ENCODE data around the gene CIART. TPM values are rescaled to one million over a fixed set of nuclear protein-coding genes. Genes with fewer than 3 reads are reported as not detected.
A peak's percentile ranks its signal among the peaks of the same experiment; 100 is the strongest.
"Not testable (repeated sequence)": the region's sequence is repeated elsewhere in the genome, so short reads cannot be mapped to it uniquely, and the experiment has no call there.

The CIART gene
- polyA plus RNA-seq, 2 donors, result 4.9 to 7.3 TPM

DNA sequence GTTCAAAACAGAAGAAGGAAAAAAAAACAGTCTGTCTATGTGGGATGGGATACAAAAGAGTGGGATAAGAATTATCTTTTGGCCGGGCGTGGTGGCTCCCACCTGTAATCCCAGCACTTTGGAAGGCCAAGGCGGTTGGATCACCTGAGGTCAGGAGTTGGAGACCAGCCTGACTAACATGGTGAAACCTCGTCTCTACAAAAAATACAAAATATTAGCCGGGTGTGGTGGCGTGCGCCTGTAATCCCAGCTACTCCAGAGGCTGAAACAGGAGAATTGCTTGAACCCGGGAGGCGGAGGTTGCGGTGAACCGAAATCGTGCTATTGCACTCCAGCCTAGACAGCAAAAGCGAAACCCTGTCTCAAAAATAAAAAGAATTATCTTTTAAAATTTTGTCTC lies 45.2 kb upstream of the CIART start:
- not testable (repeated sequence) for H3K4me3 ChIP-seq (ENCODE audit: low read depth in 1 of 2, low read length in 2 of 2); H3K36me3 ChIP-seq (ENCODE audit: control insufficient read depth in 2 of 2, insufficient read depth in 2 of 2, low read length in 1 of 2); H3K9me3 ChIP-seq (ENCODE audit: control insufficient read depth in 2 of 2, insufficient read depth in 1 of 2, low read depth in 1 of 2, low read length in 1 of 2); H3K27me3 ChIP-seq (ENCODE audit: control insufficient read depth in 1 of 2, insufficient read depth in 2 of 2, low read length in 2 of 2); H3K27ac ChIP-seq (ENCODE audit: low read depth in 2 of 2, low read length in 1 of 2); H3K4me1 ChIP-seq (ENCODE audit: control insufficient read depth in 2 of 2, insufficient read depth in 2 of 2, low read length in 1 of 2)
- WGBS, 2 donors, result 93% methylated on average over 13 of the region's 13 CpGs

DNA sequence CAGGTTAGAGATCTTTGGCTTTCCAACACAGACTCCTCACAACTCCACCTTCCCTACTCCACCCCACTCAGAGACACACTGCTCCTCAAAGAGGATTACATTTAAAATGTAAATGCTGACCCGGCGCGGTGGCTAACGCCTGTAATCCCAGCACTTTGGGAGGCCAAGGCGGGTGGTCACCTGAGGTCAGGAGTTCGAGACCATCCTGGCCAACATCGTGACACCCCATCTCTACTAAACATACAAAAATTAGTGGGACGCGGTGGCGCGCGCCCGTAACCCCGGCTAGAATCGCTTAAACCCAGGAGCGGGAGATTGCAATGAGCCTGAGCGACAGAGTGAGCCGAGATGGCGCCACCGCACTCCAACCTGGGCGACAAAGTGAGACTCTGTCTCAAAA lies 44.6 kb upstream of the CIART start:
- Histone ChIP-seq H3K27me3 (ENCODE audit: control insufficient read depth in 1 of 2, insufficient read depth in 2 of 2, low read length in 2 of 2) (no peaks in the 10 kb centered on the region), H3K9me3 (ENCODE audit: control insufficient read depth in 2 of 2, insufficient read depth in 1 of 2, low read depth in 1 of 2, low read length in 1 of 2) (no peaks in the 10 kb centered on the region), H3K4me3 (ENCODE audit: low read depth in 1 of 2, low read length in 2 of 2) (no peak overlapping the region), H3K4me1 (ENCODE audit: control insufficient read depth in 2 of 2, insufficient read depth in 2 of 2, low read length in 1 of 2) (no peaks in the 10 kb centered on the region), H3K36me3 (ENCODE audit: control insufficient read depth in 2 of 2, insufficient read depth in 2 of 2, low read length in 1 of 2) (no peaks in the 10 kb centered on the region), H3K27ac (ENCODE audit: low read depth in 2 of 2, low read length in 1 of 2) (no peak overlapping the region)
- WGBS, 2 donors, result 94 to 95% methylated on average over 21 of the region's 21 CpGs

DNA sequence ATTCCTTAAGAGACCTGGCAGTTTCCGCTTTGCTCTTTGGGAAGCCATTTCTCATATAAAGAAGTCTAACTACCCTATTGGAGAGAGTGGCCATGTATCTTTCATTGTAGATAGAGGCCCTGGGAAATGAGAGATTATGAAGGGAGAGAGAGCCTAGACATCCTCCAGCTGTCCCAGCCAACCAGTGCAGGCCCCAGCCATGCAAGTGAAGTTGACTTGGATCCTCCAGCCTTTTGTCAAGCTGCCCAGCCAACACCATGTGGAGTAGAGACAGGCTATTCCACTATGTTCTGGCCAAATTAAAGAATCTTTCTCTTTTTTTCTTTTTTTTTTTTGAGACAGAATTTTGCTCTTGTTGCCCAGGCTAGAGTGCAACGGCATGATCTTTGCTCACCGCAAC lies 39.4 kb upstream of the CIART start:
- no peaks in the 10 kb centered on the region for H3K27me3 ChIP-seq (ENCODE audit: control insufficient read depth in 1 of 2, insufficient read depth in 2 of 2, low read length in 2 of 2)
- no peaks in the 10 kb centered on the region for H3K36me3 ChIP-seq (ENCODE audit: control insufficient read depth in 2 of 2, insufficient read depth in 2 of 2, low read length in 1 of 2)
- no peak overlapping the region for H3K27ac ChIP-seq (ENCODE audit: low read depth in 2 of 2, low read length in 1 of 2)
- H3K4me1 ChIP-seq (ENCODE audit: control insufficient read depth in 2 of 2, insufficient read depth in 2 of 2, low read length in 1 of 2), result no peaks in the 10 kb centered on the region
- WGBS, 2 donors, result 84 to 85% methylated on average over 3 of the region's 3 CpGs
- no peaks in the 10 kb centered on the region for H3K9me3 ChIP-seq (ENCODE audit: control insufficient read depth in 2 of 2, insufficient read depth in 1 of 2, low read depth in 1 of 2, low read length in 1 of 2)
- no peak overlapping the region for H3K4me3 ChIP-seq (ENCODE audit: low read depth in 1 of 2, low read length in 2 of 2)

DNA sequence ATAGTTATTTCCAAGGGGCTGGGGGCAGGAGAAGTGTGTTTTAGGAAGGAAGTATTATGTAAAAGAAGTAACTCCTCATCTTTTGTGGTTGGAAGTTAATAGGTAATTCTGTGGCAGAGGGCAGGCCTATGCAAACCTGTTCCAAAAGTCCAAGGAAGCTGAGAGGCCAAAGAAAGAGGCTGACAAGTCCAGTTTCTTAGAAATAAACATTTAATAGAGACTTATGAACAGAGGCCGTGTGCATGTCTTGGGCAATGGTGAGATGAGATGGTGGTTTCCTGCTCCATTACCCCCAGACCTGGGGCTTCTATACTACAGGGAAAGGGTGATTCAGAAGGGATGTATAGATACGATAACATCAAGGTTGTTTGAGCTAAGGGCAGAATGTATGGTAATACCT lies 32.4 kb upstream of the CIART start:
- Histone ChIP-seq H3K9me3 (ENCODE audit: control insufficient read depth in 2 of 2, insufficient read depth in 1 of 2, low read depth in 1 of 2, low read length in 1 of 2) (no peaks in the 10 kb centered on the region), H3K36me3 (ENCODE audit: control insufficient read depth in 2 of 2, insufficient read depth in 2 of 2, low read length in 1 of 2) (no peaks in the 10 kb centered on the region), H3K4me3 (ENCODE audit: low read depth in 1 of 2, low read length in 2 of 2) (no peak overlapping the region), H3K4me1 (ENCODE audit: control insufficient read depth in 2 of 2, insufficient read depth in 2 of 2, low read length in 1 of 2) (no peaks in the 10 kb centered on the region), H3K27me3 (ENCODE audit: control insufficient read depth in 1 of 2, insufficient read depth in 2 of 2, low read length in 2 of 2) (no peaks in the 10 kb centered on the region), H3K27ac (ENCODE audit: low read depth in 2 of 2, low read length in 1 of 2) (no peak overlapping the region)
- 78 to 81% methylated on average over 2 of the region's 2 CpGs for WGBS, 2 donors

DNA sequence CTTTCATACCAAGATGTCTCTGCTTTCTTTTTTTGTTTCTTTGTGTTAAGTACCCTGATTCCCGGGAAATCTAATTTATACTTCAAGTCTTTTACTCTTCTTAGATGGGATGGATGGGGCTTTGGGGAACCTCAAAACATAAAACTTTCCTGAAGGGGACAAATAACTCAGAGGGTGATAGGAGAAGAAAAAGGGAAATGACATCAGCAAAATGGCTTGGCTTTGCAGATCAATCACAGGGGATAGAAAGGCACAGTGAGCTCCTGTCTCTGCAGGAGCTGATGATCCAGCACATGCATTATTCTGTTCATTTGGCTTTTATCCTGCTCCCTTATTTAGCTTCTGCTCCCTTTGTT lies 26.2 kb upstream of the CIART start:
- Histone ChIP-seq H3K36me3 (ENCODE audit: control insufficient read depth in 2 of 2, insufficient read depth in 2 of 2, low read length in 1 of 2) (no peaks in the 10 kb centered on the region), H3K9me3 (ENCODE audit: control insufficient read depth in 2 of 2, insufficient read depth in 1 of 2, low read depth in 1 of 2, low read length in 1 of 2) (no peaks in the 10 kb centered on the region), H3K27me3 (ENCODE audit: control insufficient read depth in 1 of 2, insufficient read depth in 2 of 2, low read length in 2 of 2) (no peaks in the 10 kb centered on the region), H3K4me3 (ENCODE audit: low read depth in 1 of 2, low read length in 2 of 2) (no peak overlapping the region), H3K27ac (ENCODE audit: low read depth in 2 of 2, low read length in 1 of 2) (no peak overlapping the region), H3K4me1 (ENCODE audit: control insufficient read depth in 2 of 2, insufficient read depth in 2 of 2, low read length in 1 of 2) (peaks cover 2 to 3% of the 10 kb centered on the region in 2 donors)
- WGBS, 2 donors, result 0% methylated on average over 1 of the region's 1 CpG

DNA sequence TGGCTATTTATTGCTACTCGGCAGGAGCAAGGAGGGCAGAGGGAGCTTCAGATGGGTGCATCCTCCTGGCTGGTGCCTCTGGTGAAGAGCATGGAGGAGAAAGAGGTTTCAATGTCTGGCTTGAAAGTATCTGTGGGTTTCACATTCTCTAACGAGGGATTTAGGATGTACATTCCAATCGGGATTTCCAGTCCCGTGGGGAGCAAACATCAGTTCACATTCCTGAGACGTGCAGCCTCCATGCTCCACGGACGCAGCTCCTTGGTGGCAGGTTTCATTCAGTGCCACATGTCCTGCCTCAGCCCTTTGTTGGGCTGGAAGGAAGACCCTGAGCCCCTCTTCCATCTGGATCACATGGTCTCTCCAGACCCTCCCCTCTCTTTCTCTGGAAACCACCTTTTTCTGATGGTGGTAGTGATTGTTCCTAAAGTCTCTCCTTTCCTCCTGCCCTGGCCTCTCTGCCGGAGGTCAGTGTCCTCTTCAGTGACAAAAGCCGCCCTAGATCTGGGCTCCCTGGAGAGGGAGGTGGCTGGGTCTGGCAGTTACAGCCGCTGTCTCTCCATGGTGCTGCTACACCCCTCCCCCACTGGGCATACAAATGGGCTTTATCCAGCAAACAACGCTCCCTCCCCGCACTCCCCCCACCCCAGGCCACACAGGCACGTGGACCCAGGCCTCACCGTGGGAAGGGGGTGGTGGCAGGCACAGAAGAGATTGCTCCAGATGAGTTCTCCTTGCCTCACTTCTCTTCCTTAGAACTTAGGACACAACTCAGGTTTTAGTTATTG lies 25.6 kb upstream of the CIART start:
- no peaks in the 10 kb centered on the region for H3K27me3 ChIP-seq (ENCODE audit: control insufficient read depth in 1 of 2, insufficient read depth in 2 of 2, low read length in 2 of 2)
- no peaks in the 10 kb centered on the region for H3K36me3 ChIP-seq (ENCODE audit: control insufficient read depth in 2 of 2, insufficient read depth in 2 of 2, low read length in 1 of 2)
- H3K4me3 ChIP-seq (ENCODE audit: low read depth in 1 of 2, low read length in 2 of 2), result no peak overlapping the region
- no peaks in the 10 kb centered on the region for H3K9me3 ChIP-seq (ENCODE audit: control insufficient read depth in 2 of 2, insufficient read depth in 1 of 2, low read depth in 1 of 2, low read length in 1 of 2)
- H3K27ac ChIP-seq (ENCODE audit: low read depth in 2 of 2, low read length in 1 of 2), result no peak overlapping the region
- peaks cover 2 to 3% of the 10 kb centered on the region in 2 donors for H3K4me1 ChIP-seq (ENCODE audit: control insufficient read depth in 2 of 2, insufficient read depth in 2 of 2, low read length in 1 of 2)
- WGBS, 2 donors, result 33 to 34% methylated on average over 14 of the region's 14 CpGs

DNA sequence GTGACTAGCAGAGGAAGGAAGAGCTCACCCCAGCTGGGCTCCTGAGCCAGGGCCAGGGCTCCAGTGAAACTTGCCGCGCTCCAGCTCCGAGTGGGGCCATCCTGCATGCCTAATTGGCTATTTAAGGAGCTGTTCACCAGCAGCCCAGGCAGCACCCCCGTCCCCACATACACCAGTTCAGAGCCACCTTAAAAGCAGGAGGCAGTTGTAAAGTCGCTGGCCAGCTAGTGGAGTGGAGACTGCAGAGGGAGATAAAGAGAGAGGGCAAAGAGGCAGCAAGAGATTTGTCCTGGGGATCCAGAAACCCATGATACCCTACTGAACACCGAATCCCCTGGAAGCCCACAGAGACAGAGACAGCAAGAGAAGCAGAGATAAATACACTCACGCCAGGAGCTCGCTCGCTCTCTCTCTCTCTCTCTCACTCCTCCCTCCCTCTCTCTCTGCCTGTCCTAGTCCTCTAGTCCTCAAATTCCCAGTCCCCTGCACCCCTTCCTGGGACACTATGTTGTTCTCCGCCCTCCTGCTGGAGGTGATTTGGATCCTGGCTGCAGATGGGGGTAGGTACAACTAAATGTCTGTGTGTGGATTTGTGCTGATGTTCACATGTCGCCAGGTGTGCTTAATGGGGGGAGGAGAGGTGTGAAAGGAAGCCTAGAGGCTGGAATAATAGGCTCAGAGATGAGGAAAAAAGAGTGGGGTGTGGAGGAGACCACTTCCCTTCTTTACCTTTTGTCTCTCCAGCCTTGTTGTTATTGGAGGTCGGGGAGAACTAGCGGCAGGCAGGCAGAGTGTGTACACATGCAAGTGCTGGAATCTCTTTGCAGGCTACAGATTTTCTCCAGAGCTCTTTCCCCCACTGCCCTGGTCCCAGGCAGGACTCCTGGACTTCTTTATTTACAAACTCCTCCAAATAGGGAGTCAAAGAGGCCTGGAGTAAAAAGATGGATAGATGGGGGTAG lies 24.4 kb upstream of the CIART start, which contains the start of gene CA14:
Gene CA14 (plus strand): TSS at position 151 of the 962 bp plus-strand sequence. CDS start 355 bp downstream, at position 506.
- Histone ChIP-seq H3K36me3 (ENCODE audit: control insufficient read depth in 2 of 2, insufficient read depth in 2 of 2, low read length in 1 of 2) (no peaks in the 10 kb centered on the region), H3K9me3 (ENCODE audit: control insufficient read depth in 2 of 2, insufficient read depth in 1 of 2, low read depth in 1 of 2, low read length in 1 of 2) (no peaks in the 10 kb centered on the region), H3K27ac (ENCODE audit: low read depth in 2 of 2, low read length in 1 of 2) (no peak within 1 kb of the TSS), H3K4me3 (ENCODE audit: low read depth in 1 of 2, low read length in 2 of 2) (no peak within 1 kb of the TSS), H3K4me1 (ENCODE audit: control insufficient read depth in 2 of 2, insufficient read depth in 2 of 2, low read length in 1 of 2) (peaks cover 2 to 3% of the 10 kb centered on the region in 2 donors), H3K27me3 (ENCODE audit: control insufficient read depth in 1 of 2, insufficient read depth in 2 of 2, low read length in 2 of 2) (no peaks in the 10 kb centered on the region)
- WGBS, 2 donors, result 52 to 68% methylated on average over 12 to 13 of the region's 13 CpGs

DNA sequence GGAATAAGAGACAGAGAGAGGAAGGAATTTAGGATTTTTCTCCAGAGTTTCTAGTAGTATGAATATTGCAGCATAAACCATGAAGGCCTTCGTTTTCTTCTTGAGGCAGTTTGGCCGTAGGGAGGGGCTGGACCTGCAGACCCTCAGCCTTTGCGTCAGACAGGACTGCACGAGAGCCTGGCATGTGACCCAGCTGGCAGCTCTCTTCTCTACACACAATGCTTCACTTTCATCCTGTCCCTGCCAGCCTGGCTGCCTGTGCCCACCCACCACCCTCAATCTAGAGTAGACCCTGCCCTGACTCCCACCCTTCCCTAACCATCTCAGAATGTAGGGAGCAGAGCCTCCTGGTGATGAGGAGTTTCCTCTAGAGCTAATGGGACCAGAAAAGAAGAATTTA lies 23.1 kb upstream of the CIART start:
- no peaks in the 10 kb centered on the region for H3K27me3 ChIP-seq (ENCODE audit: control insufficient read depth in 1 of 2, insufficient read depth in 2 of 2, low read length in 2 of 2)
- peaks cover 2 to 3% of the 10 kb centered on the region in 2 donors for H3K4me1 ChIP-seq (ENCODE audit: control insufficient read depth in 2 of 2, insufficient read depth in 2 of 2, low read length in 1 of 2)
- no peak overlapping the region for H3K4me3 ChIP-seq (ENCODE audit: low read depth in 1 of 2, low read length in 2 of 2)
- H3K27ac ChIP-seq (ENCODE audit: low read depth in 2 of 2, low read length in 1 of 2), result no peak overlapping the region
- WGBS, 2 donors, result 37 to 39% methylated on average over 4 of the region's 4 CpGs
- no peaks in the 10 kb centered on the region for H3K36me3 ChIP-seq (ENCODE audit: control insufficient read depth in 2 of 2, insufficient read depth in 2 of 2, low read length in 1 of 2)
- no peaks in the 10 kb centered on the region for H3K9me3 ChIP-seq (ENCODE audit: control insufficient read depth in 2 of 2, insufficient read depth in 1 of 2, low read depth in 1 of 2, low read length in 1 of 2)

DNA sequence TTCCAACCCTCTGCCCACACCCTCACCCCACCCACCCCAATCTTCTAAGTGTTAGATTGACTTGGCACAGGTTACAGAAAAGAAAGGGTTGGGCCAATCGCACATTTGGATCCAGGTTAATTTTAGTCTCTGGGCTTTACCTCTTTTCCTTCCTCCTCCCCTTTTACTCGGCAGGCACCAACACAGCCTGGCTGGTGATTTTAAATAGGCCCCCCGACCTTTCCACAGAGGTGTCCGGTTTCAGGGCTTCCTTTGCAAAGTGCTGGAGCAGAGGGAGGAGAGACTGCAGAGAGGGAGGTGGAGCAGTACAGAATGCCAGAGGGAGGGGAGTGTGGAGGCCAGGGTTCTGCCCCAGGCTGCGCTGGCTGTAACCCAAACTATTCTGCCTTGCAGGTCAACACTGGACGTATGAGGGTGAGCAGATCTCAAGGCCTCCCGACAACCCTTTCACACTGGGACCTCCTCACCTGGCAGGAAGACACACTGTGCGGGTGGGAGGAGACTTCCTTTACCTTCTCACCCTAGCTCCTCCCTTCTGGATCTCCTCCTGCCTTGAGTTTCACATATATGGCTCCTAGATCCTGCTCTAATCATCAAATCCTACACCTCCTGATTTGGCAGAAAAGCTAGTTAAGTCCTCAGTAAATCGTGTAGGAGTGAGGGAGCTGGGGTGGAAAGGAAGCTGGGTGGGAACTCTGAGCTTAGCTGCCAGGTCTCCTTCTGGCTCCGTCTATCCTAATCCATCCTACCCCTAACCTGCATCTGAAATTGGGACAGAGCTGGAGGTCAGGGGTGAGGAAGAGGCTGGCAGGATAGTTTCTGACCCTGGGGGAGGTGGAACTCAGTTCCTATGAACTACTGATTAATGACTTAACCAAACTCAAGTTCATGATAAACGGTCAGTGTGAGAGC lies 22.3 kb upstream of the CIART start:
- WGBS, 2 donors, result 22 to 24% methylated on average over 11 of the region's 11 CpGs
- peaks cover 0 to 4% of the 10 kb centered on the region in 2 donors for H3K36me3 ChIP-seq (ENCODE audit: control insufficient read depth in 2 of 2, insufficient read depth in 2 of 2, low read length in 1 of 2)
- no peaks in the 10 kb centered on the region for H3K27me3 ChIP-seq (ENCODE audit: control insufficient read depth in 1 of 2, insufficient read depth in 2 of 2, low read length in 2 of 2)
- H3K9me3 ChIP-seq (ENCODE audit: control insufficient read depth in 2 of 2, insufficient read depth in 1 of 2, low read depth in 1 of 2, low read length in 1 of 2), result no peaks in the 10 kb centered on the region
- H3K27ac ChIP-seq (ENCODE audit: low read depth in 2 of 2, low read length in 1 of 2), result peak overlapping the region in 1 of 2 donors; percentile 50
- H3K4me3 ChIP-seq (ENCODE audit: low read depth in 1 of 2, low read length in 2 of 2), result peak overlapping the region; percentile 1 to 18
- peaks cover 2 to 3% of the 10 kb centered on the region in 2 donors for H3K4me1 ChIP-seq (ENCODE audit: control insufficient read depth in 2 of 2, insufficient read depth in 2 of 2, low read length in 1 of 2)
